Glomerular endothelial cell (primary cell): Measurements from ENCODE around the gene NPPB. TPM values are rescaled to one million over a fixed set of nuclear protein-coding genes. Genes with fewer than 3 reads are reported as not detected.

Experiments
- DNase-seq: peaks from one replicate; pipeline ENCODE4 v3.0.0-alpha.2; 2011; ENCODE audit warnings: low read depth, low spot score; ENCODE audit errors: extremely low read depth
- total RNA-seq: library from RNA; depleted of rRNA; stranded (reverse); fragments of >200 nt; gene quantifications from 2 replicates; pipeline ENCODE4 v1.2.3, GENCODE V29; 2015

The NPPB gene
- total RNA-seq, 1 donor from 2014 or later, result 1.5 TPM

DNA sequence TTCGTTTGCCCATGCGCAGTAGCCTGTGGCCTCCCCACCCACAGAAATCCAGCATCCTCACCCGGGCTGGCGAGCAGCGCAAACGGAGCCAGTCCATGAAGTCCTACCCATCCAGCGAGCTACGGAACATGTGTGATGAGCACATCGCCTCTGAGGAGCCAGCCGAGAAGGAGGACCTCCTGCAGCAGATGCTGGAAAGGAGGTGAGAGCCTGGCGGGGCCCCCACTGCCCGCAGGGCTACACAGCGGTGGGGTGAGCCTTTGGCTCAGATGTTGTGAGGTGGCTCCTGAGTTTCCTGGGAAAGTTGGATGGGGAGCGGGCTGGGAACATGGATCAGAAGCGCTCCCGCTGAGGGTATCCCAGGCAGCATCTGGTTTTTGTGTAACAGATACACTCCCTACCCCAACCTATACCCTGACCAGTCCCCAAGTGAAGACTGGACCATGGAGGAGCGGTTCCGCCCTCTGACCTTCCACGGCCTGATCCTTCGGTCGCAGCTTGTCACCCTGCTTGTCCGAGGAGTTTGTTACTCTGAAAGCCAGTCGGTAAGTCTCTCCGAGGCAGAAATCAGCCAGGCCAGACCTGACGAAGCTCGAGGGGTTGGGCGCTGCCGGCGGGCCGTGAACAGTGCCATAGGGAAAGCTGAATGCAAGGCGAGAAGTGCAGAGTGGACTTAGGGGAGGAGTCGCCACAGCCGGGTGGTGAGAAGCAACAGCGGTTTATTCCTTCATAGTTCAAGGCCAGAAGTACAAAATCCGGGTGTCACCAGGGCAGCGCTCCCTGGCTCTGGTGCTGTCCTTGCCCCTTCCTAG lies 21.6 kb downstream of the NPPB start:
- DNase-seq, result no peak

DNA sequence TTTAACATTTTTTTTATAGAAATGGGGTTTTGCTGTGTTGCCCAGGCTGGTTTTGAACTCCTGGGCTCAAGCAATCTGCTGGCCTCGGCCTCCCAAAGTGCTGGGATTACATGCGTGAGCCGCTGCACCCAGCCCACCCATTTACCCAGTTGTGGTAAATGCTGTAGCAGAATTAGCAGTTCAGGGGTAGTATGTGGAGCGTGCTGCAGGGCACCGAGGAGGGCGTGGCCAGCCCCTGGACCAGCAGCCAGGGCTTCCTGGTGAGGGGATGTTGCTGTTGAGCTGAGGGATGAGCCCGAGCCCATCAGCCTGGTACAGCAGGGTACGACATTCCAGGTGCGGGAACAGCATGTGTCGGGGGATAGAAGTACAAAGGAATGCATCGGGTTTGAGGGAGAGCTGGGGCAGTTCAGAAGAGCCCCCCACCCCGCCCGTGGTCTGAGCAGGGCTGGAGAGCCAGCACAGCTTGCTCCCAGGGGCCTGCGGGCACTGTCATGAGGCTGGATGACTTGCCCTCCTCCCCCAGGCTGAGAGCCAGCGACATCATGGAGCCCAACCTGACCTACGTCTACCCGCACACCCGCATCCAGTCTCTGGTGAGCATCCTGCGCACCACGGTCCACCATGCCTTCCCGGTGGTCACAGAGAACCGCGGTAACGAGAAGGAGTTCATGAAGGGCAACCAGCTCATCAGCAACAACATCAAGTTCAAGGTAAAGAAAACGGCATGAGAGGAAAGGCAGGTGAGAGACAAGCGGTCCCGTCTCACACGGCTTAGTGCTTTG lies 23.1 kb downstream of the NPPB start:
- DNase-seq, result no peak

DNA sequence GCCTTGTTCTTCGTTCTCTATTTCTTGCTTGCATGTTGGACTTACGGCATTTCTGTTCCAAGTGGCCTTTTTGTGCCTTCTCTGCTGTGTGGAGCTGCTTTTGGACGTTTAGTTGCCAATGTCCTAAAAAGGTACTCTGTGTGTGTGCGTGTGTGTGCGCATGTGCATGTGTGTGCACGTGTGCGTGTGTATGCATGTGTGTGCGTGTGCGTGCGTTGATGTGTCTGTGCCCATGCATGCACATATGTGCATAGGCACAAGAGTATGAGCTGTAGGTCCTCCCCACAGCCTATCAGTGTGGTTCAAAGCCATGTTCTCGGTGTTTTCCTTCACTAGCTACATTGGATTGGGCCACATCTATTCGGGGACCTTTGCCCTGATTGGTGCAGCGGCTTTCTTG lies 24.8 kb downstream of the NPPB start:
- DNase-seq, result no peak

DNA sequence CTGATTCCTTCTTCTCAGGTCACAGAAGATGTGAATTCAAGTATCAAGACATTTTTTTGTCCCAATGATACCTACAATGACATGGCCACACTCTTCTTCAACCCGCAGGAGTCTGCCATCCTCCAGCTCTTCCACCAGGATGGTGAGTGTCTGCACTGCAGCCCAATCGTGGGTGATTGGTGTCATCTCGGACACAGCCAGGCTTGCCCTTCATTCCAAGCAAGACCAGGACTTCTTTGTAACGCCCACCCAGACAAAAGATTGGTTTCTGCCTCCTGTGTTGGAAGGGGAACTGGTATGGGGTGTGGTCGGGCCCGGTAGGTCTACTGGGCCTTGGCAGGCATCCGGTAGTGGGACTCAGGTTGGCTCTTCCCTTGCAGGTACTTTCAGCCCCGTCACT lies 25.2 kb downstream of the NPPB start:
- DNase-seq, result no peak

DNA sequence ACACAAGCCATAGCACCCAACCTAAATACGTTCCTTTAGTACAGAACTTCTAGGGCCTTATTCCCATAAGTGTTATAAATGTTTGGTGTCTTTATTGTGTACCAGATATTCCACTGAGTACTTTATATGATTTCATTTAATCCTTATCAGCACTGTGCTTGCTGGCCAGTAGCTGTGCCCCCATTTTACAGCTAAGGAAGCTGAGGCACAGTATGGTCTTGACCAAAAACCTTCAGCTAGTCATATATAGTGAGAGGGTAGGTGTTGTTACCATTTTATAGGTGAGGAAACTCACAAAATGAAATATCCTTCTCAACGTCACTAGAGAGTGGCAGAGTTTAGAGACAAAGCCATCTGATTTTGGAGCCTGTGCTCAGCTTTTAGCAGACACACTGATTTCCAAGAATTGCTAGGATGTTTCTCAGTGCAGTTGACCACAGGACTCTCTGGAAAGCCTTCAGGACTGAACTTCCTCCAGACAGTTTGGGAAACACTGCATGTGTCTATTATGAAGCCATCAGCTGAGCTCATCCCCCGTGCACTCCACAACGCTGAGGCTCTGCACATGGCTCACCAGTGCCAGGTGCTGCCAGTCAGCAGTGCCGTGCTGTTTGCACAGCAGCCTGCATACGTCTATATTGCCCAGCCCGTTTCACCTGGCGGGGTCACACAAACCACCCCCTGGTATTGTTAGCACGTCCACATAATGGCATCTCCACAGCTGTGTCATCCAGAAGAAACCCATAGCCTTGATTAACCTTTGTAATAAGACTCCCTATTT lies 26.6 kb downstream of the NPPB start:
- no peak for DNase-seq

DNA sequence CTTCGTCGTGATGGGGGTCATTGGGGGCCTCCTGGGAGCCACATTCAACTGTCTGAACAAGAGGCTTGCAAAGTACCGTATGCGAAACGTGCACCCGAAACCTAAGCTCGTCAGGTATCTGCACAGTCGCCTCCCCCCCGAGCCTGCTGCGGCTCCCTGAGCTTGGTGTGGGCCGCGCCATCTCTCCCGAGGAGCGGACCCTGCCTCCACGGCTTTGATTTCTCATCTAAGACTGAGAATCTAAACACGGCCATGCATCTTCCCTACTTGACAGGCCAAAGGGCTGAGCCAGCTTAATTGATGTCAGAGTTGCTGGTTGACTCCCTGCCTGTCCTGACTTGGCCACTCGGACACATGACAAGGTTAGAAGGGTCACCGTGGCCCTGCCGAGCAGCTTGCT lies 30.2 kb downstream of the NPPB start:
- DNase-seq, result no peak

DNA sequence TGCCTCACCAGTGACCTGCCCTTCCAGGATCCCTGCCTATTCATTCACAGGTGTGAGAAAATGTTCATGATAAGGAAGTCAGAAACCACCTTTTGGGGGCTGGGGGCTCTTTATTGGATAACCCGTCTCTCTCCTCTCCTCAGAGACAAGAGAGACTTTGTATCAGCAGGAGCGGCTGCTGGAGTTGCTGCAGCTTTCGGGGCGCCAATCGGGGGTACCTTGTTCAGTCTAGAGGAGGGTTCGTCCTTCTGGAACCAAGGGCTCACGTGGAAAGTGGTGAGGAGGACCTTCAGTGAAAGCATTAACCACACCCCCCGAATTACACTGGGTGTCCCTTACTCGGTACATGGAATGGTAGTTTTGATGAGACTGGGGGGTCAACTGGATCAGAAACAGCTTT lies 31.8 kb downstream of the NPPB start:
- no peak for DNase-seq

DNA sequence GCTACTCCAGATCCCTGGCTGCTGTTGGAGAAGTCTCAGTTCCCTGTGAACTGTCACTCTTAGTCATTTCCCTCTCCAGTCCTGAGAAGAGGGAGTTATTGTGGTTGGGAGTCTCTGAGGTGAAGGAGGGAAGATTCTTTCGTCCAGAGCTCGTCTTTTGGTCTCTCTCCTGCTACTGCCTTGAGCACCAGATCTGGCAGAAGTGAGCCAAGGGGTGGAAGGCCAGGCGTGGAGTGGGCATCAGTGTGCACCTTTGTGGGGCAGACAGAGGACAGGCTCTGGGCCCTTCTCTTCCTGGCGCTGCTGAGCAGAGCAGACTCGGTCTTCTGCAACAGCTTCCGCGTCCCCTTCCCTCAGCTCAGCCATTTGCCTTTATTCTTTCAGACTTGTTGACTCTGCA lies 33.6 kb downstream of the NPPB start:
- no peak for DNase-seq

DNA sequence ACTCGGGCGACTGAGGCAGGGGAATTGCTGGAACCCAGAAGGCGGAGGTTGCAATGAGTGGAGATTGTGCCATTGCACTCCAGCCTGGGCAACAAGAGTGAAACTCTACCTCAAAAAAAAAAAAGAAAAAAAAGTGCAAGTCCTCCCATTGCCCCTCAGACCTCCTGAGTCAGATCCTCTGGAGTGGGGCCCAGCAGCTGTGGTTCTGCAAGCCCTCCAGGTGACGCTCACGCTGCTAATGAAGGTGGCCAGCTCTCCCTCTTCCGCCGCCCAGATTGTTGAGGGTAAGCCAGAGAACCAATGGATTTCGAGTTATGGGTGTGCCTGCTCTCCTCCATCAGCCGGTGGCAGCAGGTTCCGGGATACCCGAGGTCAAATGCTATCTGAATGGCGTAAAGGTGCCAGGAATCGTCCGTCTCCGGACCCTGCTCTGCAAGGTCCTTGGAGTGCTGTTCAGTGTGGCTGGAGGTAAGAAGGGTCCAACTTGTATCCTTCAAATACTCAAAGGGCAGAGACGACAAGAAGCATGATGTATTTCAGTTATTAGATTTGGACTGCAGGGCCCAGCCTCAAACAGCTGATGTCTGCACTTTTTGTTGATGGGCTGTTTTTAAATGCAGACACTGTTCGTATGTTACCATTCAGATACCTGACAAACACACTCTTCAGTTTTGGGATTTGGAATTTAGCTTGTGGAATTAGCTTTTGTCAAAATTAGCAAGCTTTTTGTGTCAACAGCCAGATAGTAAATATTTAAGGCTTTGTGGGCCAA lies 35.2 kb downstream of the NPPB start:
- DNase-seq, result no peak

DNA sequence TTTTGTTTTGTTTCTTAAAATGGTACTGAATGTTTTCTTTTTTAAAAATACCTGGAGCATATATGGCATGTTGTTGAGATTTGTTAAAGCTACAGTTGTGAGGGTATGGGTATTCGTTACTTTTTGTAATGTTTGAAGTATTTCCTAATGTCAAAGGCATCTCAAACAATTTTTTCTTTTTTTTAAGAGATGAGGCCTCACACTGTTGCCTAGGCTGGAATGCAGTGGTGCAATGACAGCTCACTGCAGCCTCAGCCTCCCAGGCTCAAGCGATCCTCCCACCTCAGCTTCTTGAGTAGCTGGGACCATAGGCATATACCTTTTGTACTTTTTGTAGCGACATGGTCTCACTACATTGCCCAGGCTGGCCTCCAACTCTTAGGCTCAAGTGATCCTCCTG lies 36.7 kb downstream of the NPPB start:
- DNase-seq, result no peak

DNA sequence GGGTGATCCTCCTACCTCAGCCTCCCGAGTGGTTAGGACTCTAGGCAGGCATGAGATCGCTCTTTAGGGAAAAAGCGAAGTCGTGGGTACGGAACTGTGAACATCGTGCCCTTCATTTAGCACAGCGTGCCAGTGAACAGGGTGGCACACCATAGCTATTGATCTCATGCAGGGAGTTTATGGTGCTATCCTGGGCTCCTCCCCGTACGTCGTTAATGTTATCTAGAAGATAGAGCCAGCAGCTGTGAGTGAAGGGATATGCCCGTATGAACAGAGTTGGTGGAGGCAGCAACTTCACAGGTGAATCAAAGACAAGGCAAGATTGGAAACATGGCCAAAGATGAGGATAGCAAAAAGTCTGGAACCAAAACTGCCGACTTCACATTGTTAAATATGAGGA lies 41.6 kb downstream of the NPPB start:
- no peak for DNase-seq

DNA sequence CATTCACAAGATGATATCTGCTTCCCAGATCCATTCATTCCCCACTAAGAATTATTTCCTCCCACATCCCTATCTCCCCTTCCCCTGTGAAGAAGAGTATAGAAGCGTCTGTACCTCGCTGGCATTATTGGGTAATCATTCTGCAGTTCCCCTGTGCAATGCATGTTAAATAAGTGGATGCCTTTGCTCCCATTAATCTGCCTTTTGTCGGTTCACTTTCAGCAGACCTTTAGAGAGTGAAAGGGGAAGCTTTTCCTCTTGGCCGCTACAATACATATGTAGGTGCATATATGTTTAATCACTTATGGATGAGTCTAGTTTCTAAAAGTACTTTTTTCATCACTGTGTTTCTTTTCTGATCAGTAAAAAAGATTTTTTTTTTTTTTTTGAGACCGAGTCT lies 45.7 kb downstream of the NPPB start:
- DNase-seq, result no peak

Other genes with a start within 250 kb of the NPPB start
- 0.12 and 0.92 TPM in 2 replicates for gene FBXO2, start 204.5 kb downstream of the NPPB start, total RNA-seq
- gene FBXO44, start 204.1 kb downstream of the NPPB start, total RNA-seq, result 12.4 and 15.2 TPM in 2 replicates
- gene FBXO6, start 194.7 kb downstream of the NPPB start, total RNA-seq, result 9.0 and 12.4 TPM in 2 replicates
- 30.0 and 35.1 TPM in 2 replicates for gene MAD2L2, start 177.8 kb downstream of the NPPB start, total RNA-seq
- gene DRAXIN, start 167.2 kb downstream of the NPPB start, total RNA-seq, result 0.29 and 0.68 TPM in 2 replicates
- gene AGTRAP, start 122.8 kb downstream of the NPPB start, total RNA-seq, result 54.1 and 68.0 TPM in 2 replicates
- gene C1orf167, start 96.8 kb downstream of the NPPB start, total RNA-seq, result not detected in 2 replicates
- gene MTHFR, start 53.0 kb downstream of the NPPB start, total RNA-seq, result 14.4 and 27.4 TPM in 2 replicates
- gene CLCN6, start 52.8 kb downstream of the NPPB start, total RNA-seq, result 11.3 and 14.1 TPM in 2 replicates
- not detected in 2 replicates for gene NPPA, start 11.2 kb downstream of the NPPB start, total RNA-seq
- gene KIAA2013, start 67.5 kb upstream of the NPPB start, total RNA-seq, result 117 and 120 TPM in 2 replicates
- gene PLOD1, start 75.8 kb upstream of the NPPB start, total RNA-seq, result 626 and 680 TPM in 2 replicates
- gene MFN2, start 121.5 kb upstream of the NPPB start, total RNA-seq, result 61.1 and 63.8 TPM in 2 replicates
- 38.2 and 47.6 TPM in 2 replicates for gene MIIP, start 160.6 kb upstream of the NPPB start, total RNA-seq
- 0.18 TPM in 1 of 2 replicates, not detected in the other for gene TNFRSF8, start 204.4 kb upstream of the NPPB start, total RNA-seq